ENCODE data around the gene DENND1B. TPM values are rescaled to one million over a fixed set of nuclear protein-coding genes. Genes with fewer than 3 reads are reported as not detected.

Gene DENND1B
- total RNA-seq, 1 experiment from 2014 or later, result 1.9 TPM

GRCh38 chr1:197680311-197680710 lies 95.0 kb downstream of the DENND1B start:
- TF ChIP-seq CTCF (conservative IDR thresholded peaks at IDR 0.05; ENCODE audit: low read depth, low read length), result no peak
- no peak for TF ChIP-seq EZH2 (IDR thresholded peaks at IDR 0.05; ENCODE audit: borderline replicate concordance, low read depth, low read length, poor library complexity, severe bottlenecking)
- ChIA-PET POLR2A (ENCODE audit: low non-redundant PET) (no interaction called here), CTCF (no interaction called here)
- no TSS peak for BruUV-seq (replicated peaks)
- H3K27me3 ChIP-seq (replicated peaks; ENCODE audit: insufficient read depth, low read depth, low read length, poor library complexity), result no peaks in the 10 kb centered on the region
- H3K27ac ChIP-seq (ENCODE audit: low read depth, low read length, poor library complexity, severe bottlenecking), result no peak overlapping the region
- no peaks in the 10 kb centered on the region for H3K9me3 ChIP-seq (ENCODE audit: low read depth, low read length, poor library complexity, severe bottlenecking)
- no peak for DNase-seq (ENCODE audit: low spot score)
- no peaks in the 10 kb centered on the region for H3K4me1 ChIP-seq (ENCODE audit: insufficient read depth, low read length, poor library complexity, severe bottlenecking)
- H3K36me3 ChIP-seq (ENCODE audit: insufficient read depth, low read length, poor library complexity, severe bottlenecking), result no peaks in the 10 kb centered on the region
- no peak overlapping the region for H3K4me3 ChIP-seq (ENCODE audit: low read depth, low read length, poor library complexity, severe bottlenecking)
- intact Hi-C loops (cut with micrococcal nuclease; ENCODE audit: unreplicated experiment), result no loop called here

- no peak for TF ChIP-seq CTCF (conservative IDR thresholded peaks at IDR 0.05; ENCODE audit: low read depth, low read length)
- TF ChIP-seq EZH2 (IDR thresholded peaks at IDR 0.05; ENCODE audit: borderline replicate concordance, low read depth, low read length, poor library complexity, severe bottlenecking), result no peak
- Histone ChIP-seq H3K4me1 (ENCODE audit: insufficient read depth, low read length, poor library complexity, severe bottlenecking) (no peaks in the 10 kb centered on the region), H3K9me3 (ENCODE audit: low read depth, low read length, poor library complexity, severe bottlenecking) (no peaks in the 10 kb centered on the region), H3K4me3 (ENCODE audit: low read depth, low read length, poor library complexity, severe bottlenecking) (no peak overlapping the region), H3K27me3 (replicated peaks; ENCODE audit: insufficient read depth, low read depth, low read length, poor library complexity) (no peaks in the 10 kb centered on the region), H3K36me3 (ENCODE audit: insufficient read depth, low read length, poor library complexity, severe bottlenecking) (no peaks in the 10 kb centered on the region), H3K27ac (ENCODE audit: low read depth, low read length, poor library complexity, severe bottlenecking) (no peak overlapping the region)
- DNase-seq (ENCODE audit: low spot score), result no peak
- ChIA-PET POLR2A (ENCODE audit: low non-redundant PET) (no interaction called here), CTCF (no interaction called here)
- BruUV-seq (replicated peaks), result no TSS peak
- intact Hi-C loops (cut with micrococcal nuclease; ENCODE audit: unreplicated experiment), result no loop called here
These were observed 97.5 kb downstream of the DENND1B start for GRCh38 chr1:197677752-197678295.

- no peaks in the 10 kb centered on the region for H3K4me1 ChIP-seq (ENCODE audit: insufficient read depth, low read length, poor library complexity, severe bottlenecking)
- intact Hi-C loops (cut with micrococcal nuclease; ENCODE audit: unreplicated experiment), result no loop called here
- ChIA-PET CTCF (no interaction called here), POLR2A (ENCODE audit: low non-redundant PET) (no interaction called here)
- no peaks in the 10 kb centered on the region for H3K9me3 ChIP-seq (ENCODE audit: low read depth, low read length, poor library complexity, severe bottlenecking)
- H3K36me3 ChIP-seq (ENCODE audit: insufficient read depth, low read length, poor library complexity, severe bottlenecking), result no peaks in the 10 kb centered on the region
- no TSS peak for BruUV-seq (replicated peaks)
- H3K4me3 ChIP-seq (ENCODE audit: low read depth, low read length, poor library complexity, severe bottlenecking), result no peak overlapping the region
- no peak overlapping the region for H3K27ac ChIP-seq (ENCODE audit: low read depth, low read length, poor library complexity, severe bottlenecking)
- no peak for TF ChIP-seq CTCF (conservative IDR thresholded peaks at IDR 0.05; ENCODE audit: low read depth, low read length)
- no peak for TF ChIP-seq EZH2 (IDR thresholded peaks at IDR 0.05; ENCODE audit: borderline replicate concordance, low read depth, low read length, poor library complexity, severe bottlenecking)
- H3K27me3 ChIP-seq (replicated peaks; ENCODE audit: insufficient read depth, low read depth, low read length, poor library complexity), result no peaks in the 10 kb centered on the region
- DNase-seq (ENCODE audit: low spot score), result no peak
These were observed 98.0 kb downstream of the DENND1B start for GRCh38 chr1:197677313-197677712.
